Measurements from ENCODE around the gene ZNF830.
"Not testable (repeated sequence)": the region's sequence is repeated elsewhere in the genome, so short reads cannot be mapped to it uniquely, and the experiment has no call there.

ZNF830 gene

GRCh38 chr17:34999456-34999855 is 38.1 kb downstream of the ZNF830 start:
- no peak overlapping the region for H3K4me3 ChIP-seq (ENCODE audit: low read depth, low read length)
- no peak for DNase-seq (ENCODE audit: low read depth)
- TF ChIP-seq CTCF (IDR thresholded peaks at IDR 0.05; ENCODE audit: insufficient read depth, low read depth, low read length, missing control alignments) = no peak

GRCh38 chr17:35000965-35001364 is 39.6 kb downstream of the ZNF830 start:
- H3K4me3 ChIP-seq (ENCODE audit: low read depth, low read length); DNase-seq (ENCODE audit: low read depth): not testable (repeated sequence)

GRCh38 chr17:35001549-35001948 is 40.2 kb downstream of the ZNF830 start:
- DNase-seq (ENCODE audit: low read depth) = no peak
- no peak overlapping the region for H3K4me3 ChIP-seq (ENCODE audit: low read depth, low read length)
- no peak for TF ChIP-seq CTCF (IDR thresholded peaks at IDR 0.05; ENCODE audit: insufficient read depth, low read depth, low read length, missing control alignments)

GRCh38 chr17:35002876-35003551 is 41.7 kb downstream of the ZNF830 start:
- no peak overlapping the region for H3K4me3 ChIP-seq (ENCODE audit: low read depth, low read length)
- TF ChIP-seq CTCF (IDR thresholded peaks at IDR 0.05; ENCODE audit: insufficient read depth, low read depth, low read length, missing control alignments) = no peak
- no peak for DNase-seq (ENCODE audit: low read depth)

- no peak for TF ChIP-seq CTCF (IDR thresholded peaks at IDR 0.05; ENCODE audit: insufficient read depth, low read depth, low read length, missing control alignments)
- H3K4me3 ChIP-seq (ENCODE audit: low read depth, low read length) = no peak overlapping the region
- DNase-seq (ENCODE audit: low read depth) = no peak
These were observed 42.4 kb downstream of the ZNF830 start for GRCh38 chr17:35003778-35004177.

- TF ChIP-seq CTCF (IDR thresholded peaks at IDR 0.05; ENCODE audit: insufficient read depth, low read depth, low read length, missing control alignments) = no peak
- DNase-seq (ENCODE audit: low read depth) = no peak
- H3K4me3 ChIP-seq (ENCODE audit: low read depth, low read length) = no peak overlapping the region
These were observed 45.0 kb downstream of the ZNF830 start for GRCh38 chr17:35006345-35006744.

- H3K4me3 ChIP-seq (ENCODE audit: low read depth, low read length) = no peak overlapping the region
- TF ChIP-seq CTCF (IDR thresholded peaks at IDR 0.05; ENCODE audit: insufficient read depth, low read depth, low read length, missing control alignments) = no peak
- no peak for DNase-seq (ENCODE audit: low read depth)
These were observed 45.6 kb downstream of the ZNF830 start for GRCh38 chr17:35006961-35007360.
